GM21423 (cell line): ENCODE results near the gene KCNA2.

Source experiments
- ATAC-seq: cut with Tn5 transposase; IDR thresholded peaks from one replicate; pipeline ENCODE4 v1.9.1; 2021; ENCODE audit warnings: mild to moderate bottlenecking, moderate library complexity; ENCODE audit not compliant: unreplicated experiment

Gene KCNA2

DNA sequence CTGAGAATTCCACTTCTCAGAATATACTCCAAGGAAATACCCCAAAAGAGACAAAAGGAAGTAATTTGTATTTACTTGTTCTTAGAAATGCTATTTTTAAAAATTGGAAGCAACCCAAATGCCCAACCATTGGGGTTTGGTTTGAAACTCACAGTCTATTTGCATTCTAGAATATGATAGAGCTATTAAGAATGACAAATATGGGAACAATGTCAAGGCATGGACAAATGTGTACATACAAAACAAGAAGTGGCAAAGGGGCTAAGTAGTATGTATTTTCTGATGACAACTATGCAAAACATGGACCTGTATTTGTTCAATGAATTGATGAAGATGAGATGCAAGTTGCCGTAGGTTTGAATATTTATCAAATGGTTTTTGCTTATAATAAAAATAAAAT lies 32.8 kb downstream of the KCNA2 start:
- no peak for ATAC-seq

DNA sequence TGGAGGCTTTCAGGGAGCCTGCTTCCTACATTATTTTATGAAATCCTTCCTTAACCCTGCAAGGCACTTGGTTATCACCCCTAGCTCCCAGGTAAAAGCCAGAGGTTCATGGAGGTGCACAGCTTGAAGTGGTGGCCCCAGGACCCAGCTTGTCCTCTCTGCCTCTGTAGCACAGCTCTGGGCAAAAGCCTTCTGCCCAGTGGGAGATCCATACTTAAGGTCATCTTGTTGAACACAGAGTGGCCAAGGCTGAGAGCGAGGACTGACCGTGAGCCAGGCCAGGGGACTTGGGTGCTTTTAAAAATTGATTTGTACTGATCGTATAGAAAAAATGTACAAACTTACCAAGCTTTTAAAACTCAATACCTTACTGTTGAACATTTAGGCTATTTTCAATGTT lies 33.4 kb downstream of the KCNA2 start:
- ATAC-seq, result no peak

DNA sequence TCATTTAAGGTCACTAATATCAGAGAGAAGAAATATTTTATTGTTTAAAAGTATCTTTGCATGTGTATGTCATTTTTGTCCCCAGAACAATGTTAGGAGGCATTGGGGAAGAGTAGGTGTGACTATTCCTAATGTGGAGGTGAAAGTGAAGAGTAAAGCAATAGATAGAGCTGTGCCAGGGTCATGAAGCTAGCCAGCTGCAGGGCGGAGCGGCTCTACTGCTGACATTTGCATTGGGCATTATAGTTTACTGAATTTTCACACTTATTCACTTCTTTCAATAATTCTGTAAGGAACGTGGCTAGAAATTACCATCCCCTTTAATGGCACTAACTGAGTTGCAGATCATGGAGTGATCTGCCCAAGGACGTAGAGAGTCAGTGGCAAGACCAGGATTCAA lies 35.3 kb downstream of the KCNA2 start:
- no peak for ATAC-seq

DNA sequence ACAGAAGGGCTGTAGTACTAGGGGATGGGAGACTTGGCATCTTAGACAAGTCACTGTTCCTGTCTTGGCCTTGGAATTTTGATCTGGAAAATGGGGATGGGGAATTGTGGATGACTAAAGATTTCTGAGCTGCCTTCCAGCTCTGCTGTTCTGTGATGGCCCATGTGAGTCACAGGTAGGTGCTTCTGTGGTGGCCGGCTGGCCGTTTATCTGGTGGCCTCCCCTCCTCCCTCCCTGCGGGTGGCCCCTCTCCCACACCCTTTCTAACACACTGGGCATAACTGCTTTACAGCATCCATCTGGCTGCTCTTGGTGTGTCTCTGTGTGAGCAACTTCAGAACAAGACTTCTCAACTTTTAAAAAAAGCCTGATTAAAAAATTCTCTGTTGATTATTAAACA lies 35.9 kb downstream of the KCNA2 start:
- no peak for ATAC-seq

DNA sequence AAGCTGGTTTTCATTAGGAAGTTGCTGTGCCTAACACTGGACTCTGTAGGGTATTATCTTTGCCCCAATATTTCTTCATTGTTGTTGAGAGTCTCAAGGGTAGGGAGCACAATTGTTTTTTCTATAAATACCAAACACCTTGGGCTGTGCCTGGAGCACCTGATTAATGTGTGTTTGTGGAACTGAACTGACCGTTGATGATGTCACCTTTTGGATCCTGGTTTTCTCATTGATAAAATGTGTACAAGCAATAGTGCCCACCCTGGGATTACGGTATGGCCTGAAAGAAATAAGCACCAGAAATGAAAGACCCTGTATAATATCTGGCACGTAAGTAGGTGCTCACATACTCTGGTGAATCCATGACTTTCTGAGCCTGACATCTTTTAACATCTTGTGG lies 39.3 kb downstream of the KCNA2 start:
- no peak for ATAC-seq

DNA sequence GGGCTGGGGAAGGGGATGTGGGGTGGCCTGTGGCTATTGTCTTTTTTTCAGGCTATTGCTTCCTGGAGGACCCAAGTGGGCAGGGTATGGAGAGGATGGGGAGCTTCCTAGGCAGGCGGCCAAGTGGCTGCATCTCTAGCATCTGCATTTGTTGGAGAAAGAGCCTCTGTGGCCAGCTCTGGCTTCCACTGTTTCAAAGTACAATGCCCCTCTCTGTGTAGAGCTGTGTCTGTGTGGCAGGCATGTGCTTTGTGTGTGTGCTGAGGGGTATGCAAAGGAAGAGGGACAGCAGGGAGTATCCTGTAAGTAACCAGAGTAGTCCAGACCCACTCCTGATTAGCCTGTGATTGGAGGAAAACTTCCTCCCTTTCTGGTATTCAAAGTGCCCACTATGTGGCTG lies 40.6 kb downstream of the KCNA2 start:
- ATAC-seq, result no peak

DNA sequence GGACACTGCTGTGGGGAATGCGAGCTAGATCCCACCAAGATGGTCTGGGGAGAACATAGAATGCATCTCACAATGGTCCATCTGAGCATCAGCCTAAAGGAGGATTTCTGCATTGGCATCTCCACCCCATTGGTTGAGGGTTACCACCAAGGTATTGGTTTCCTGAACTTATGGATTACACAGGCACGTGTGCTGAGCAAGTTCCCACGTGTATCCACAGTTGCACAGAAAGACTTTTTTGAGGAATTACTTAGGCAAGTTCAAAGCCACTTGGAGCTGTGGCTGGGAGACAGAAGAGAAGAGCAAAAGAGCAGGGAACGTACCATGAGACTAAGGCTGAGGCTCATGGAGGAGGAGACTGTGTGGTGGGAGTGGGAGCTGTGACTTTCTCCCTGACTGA lies 43.1 kb downstream of the KCNA2 start:
- no peak for ATAC-seq

DNA sequence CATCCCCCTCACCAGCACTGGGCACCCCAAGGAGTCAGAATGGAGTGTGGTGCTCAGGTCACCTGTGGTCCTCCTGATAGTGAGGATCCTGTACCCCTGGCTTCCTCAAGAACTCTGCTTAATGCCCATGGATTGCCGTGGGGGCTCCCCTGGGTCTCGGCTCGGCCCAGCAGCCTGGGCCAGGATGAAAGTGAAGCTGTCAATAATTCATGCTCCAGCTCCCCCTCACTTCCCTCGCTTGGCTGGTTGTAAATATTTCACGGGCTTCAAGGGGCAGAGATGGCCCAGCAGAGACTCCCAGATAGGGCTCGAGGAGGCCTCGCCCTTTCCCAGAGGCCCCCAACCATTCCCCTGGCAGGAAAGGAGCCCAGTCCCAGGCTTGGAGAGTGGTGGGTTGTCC lies 44.6 kb downstream of the KCNA2 start:
- ATAC-seq, result no peak

DNA sequence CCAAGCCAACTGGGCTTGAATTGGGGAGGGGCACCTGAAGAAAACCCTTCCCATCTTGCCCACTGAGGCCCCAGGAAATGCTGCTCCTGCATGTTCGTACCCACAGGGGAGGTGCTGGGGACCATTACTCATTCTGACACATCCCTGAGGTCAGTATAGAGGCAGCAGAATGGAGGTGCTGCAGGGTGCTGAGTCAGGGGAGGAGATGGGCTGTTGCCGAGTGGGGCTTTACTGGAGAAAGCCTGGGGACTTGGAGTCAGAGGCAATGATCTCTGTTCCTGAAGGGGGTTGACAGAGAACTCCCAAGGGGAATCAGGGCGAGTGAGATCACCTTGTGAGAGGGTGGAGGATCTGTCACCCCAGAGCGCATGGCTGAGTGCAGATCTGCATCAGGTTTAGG lies 47.0 kb downstream of the KCNA2 start:
- no peak for ATAC-seq

DNA sequence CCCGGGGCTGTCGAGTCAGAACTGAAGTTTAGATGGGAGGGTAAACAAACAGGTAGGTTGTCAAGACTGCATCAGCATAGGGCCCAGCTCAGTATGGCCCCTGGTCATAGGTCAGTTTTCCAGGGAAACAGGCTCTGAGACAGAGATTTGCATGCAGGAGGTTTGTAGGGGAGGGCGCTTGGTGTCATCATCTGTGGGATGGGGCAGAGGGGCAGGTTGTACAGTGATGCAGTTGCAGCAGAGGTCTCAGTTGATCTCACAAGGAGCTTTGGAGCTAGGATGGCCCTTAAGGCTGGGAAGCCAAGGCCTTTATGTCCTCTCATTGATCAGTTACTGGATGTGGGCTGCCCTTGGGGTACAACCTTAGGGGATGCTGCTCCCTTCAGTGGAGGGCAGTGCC lies 48.7 kb downstream of the KCNA2 start:
- no peak for ATAC-seq

DNA sequence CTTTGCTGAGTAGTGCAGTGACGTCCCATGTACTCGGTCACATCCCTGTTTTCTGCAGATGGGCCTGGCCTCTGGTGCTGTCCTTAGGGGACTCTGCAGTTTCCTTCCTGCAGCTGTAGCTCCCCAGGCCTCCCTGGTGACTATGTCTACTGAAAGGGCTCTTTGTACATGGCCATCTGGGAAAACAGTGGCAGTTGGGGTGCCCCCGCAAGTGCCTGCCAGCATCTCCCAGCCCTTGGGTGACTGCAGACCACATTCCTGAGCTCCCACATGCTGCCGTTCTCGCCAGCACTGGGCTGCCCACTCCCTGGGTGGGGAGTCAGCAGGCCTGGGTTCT lies 49.7 kb downstream of the KCNA2 start:
- no peak for ATAC-seq

DNA sequence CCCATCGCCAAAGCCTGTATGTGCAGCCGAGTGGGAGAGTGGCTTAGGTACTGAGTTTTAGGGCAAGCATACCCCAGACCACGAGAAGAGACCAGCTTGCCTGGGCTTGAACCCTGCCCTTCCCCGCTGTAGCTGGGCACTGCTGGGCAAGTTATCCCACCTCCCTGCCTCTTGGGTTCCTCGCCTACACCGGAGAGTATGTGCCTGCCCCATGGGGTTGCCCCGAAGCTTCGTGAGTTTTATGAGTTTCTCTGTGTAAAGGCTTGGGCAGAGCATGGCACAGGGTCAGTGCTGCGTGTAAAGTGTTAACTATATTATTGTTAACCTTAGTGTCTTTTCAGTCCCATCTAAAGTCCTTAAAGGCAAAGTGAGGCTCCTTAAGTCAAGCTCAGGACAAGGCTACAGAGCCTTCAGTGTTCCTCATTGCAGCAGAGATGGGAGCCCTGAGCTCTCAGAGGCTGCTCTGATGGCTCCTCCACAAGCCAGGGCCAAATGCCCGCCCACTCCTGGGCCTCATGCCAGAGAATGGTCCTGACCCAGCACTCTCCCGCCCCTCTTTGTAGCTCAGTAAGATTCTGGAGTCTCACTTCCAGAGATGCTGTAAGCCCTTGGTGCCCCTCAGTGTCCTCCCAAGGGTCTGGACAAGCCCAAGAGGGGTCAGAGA lies 50.2 kb downstream of the KCNA2 start:
- ATAC-seq, result no peak

DNA sequence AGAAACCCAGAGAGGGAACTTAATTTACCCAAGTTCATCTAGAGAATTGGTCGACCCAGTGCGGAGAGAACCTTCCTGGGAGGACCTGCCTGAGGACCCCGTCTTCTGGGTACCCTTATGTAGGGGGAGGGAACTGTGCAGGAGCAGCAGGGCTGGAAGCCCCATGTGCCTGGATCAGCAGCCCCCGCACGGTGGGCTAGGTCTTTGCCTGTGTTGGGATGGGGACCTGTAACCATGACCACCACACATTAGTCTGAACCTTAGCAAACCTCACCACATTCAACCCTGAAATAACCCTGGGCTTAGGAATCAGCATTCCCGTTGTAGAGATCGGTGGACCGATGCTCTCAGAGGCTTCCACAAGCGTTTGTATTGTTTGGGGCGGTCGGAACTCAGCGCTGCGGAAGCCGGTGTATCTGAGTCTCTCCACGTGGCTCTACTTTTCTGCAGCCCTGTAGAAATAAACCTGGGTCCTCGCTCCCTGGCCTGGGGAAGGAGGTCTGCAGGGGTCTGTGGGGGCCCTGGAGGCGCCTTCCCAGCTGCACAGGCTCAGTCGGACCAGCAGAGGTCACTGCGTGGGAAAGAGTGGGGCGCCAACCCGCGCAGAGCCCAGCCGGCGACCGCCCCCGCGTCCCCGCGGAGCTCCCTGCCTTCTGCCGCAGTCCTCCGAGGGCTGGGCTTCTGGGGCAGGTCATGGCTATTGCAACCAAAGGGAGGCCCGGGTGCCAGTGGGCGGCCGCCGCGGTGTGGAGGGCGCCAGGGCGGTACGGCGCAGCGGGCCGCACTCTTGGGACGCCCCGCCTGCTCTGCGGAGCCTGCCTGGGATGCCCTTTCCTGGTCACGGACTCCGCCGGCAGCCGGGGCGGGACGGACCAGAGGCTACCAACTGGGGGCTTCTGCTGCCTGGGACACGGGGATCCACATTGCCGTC lies 51.0 kb downstream of the KCNA2 start:
- ATAC-seq, result no peak

DNA sequence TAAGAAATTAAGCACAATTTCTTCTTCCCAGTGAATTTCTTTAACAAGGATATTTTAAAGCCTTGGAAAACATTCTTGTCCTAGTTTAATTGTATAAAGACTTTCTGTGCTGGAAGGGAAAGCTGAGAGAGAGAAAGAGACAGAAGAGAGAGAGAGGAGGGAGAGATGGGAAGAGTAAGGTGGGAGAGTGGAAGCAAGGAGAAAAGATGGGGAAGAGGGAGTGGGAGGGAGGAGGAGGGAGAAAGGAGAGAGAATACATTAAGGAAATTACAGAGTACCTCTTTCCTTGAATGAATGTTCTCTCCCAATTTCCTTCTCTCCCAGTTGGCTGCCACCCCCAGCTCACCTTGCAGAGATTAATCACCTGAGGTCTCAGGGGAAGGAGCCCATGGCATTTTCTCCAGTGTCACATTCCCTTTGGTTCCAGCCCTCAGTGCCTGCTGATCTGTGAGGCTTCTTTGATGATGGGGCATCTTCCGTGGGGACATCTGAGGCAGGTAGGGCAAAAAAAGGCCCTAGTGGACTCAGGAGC lies 54.8 kb downstream of the KCNA2 start:
- ATAC-seq, result no peak

DNA sequence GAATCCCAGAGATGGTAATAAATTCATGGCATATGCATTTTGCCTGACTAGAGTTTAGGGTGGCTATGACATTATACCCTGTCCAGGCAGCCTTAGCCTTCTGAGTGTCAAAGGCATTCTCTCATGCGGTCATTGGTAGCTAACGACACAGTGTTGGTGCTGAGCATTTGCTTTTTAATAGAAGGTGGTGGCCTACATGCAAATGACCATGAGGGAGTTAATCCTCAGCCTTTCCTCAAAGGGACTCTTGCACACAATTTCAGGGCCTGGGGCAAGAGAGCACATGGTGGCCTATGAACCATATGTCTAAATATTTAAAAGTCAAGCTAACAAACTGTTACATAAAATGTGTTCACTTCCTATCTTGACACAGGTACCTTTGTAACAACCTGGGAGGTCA lies 56.3 kb downstream of the KCNA2 start:
- ATAC-seq, result no peak

DNA sequence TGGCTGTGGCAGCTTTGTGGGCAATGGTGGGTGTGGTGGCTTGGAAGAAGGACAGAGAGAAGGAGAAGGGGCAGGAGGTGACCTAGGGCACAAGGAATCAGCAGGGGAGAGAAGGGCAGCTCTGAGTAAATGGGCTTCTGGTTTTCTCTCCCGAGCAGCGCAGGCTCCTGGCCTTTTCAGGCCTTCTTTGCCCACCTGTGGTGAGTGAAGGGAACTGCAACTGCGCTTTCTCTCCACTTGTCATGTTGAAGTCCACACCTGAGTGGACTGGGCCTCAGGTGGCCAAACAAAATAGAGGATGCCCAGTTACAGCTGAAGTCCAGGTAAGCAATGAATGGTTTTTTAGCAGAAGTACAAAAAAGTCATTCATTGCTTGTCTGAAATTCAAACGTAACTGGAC lies 57.8 kb downstream of the KCNA2 start:
- ATAC-seq, result no peak

DNA sequence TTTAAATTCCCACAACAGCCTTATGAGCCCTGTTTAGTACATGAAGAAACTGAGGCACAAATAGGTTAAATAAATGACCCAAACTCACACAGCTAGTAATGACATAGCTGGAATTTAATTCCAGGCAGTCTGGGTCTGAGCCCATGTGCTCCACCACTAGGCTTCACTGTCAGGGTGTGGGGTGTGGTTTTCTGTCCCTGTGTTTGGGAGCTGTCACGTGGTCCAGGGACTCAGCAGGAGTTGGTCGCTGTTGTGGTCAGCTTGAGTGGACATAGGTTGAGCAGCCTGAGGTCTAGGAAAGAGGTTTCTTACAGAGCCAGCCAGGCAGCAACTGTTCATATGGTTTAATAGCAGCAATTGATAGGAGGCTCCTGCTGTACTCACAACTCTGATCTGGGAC lies 59.1 kb downstream of the KCNA2 start:
- ATAC-seq, result no peak

DNA sequence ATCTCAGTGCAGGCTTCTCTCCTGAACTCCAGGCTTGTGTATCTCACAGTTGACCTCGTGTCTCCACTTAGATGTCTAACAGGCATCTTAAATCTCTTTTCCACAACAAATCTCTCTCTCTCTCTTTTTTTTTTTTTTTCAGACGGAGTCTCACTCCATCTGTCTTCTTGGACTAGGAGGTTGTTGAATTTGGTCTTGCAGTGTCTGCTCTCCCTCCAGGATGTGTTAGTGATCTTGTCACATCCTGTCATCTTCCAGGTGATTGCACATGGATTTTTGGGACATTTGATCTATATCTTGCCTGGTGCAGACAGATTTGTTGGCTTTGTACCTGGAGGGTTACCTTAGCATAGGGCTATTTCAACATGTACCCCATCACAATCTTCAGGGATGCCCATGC lies 60.7 kb downstream of the KCNA2 start:
- no peak for ATAC-seq

DNA sequence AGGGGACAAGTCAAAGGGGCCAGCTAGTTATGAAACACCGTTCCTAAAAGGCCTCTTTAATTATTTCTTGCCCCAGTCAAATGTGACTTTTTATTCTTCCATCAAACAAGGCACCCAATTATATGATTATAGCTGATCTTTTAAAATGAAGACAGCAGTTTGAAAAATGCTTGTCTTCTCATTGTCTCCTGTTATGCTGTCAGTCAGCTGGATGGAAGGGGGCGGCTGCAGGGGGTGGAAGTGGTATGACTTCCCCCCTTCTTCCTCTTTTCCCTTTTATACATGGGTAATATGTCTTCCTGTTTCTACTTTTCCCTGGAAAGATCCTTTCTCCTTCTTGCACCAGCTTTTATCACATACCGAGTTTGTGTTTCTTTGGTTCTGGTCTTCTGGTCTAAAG lies 61.4 kb downstream of the KCNA2 start:
- no peak for ATAC-seq
